Measurements from ENCODE around the gene ITGAE. TPM values are rescaled to one million over a fixed set of nuclear protein-coding genes. Genes with fewer than 3 reads are reported as not detected.

The ITGAE gene
- total and polyA plus RNA-seq, 10 of the 15 experiments (the other 5 are each of a cell fraction or from before 2014, with no cell fraction given) = 13.1 to 161 (median 34.8) TPM

DNA sequence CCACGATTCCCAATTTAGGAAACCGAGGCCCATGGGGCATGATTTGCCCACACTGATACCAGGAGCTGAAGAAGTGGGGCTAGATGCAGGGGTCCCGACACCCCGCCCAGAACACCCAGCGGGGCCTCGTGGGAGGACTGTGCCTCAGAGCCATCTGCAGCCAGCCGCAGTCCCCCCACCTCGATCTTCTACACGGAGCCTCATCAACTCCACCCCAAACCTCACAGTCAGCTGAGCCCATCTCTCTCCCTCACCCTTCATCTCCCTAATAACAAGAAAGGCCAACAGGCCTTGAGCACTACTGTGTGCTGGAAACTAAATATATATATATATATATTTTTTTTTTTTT, 4.2 kb downstream of the ITGAE start (continued):
- TF ChIP-seq, protein P1, sequence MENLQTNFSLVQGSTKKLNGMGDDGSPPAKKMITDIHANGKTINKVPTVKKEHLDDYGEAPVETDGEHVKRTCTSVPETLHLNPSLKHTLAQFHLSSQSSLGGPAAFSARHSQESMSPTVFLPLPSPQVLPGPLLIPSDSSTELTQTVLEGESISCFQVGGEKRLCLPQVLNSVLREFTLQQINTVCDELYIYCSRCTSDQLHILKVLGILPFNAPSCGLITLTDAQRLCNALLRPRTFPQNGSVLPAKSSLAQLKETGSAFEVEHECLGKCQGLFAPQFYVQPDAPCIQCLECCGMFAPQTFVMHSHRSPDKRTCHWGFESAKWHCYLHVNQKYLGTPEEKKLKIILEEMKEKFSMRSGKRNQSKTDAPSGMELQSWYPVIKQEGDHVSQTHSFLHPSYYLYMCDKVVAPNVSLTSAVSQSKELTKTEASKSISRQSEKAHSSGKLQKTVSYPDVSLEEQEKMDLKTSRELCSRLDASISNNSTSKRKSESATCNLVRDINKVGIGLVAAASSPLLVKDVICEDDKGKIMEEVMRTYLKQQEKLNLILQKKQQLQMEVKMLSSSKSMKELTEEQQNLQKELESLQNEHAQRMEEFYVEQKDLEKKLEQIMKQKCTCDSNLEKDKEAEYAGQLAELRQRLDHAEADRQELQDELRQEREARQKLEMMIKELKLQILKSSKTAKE (IDR thresholded peaks at IDR 0.05; ENCODE audit: low read depth, poor library complexity, severe bottlenecking) = peak; percentile 17
- TF ChIP-seq EED (IDR thresholded peaks at IDR 0.05; ENCODE audit: low read depth) (0 out of 2 replicates have a peak, but pooled peaks have one; percentile 4), ZNF384 (IDR thresholded peaks at IDR 0.05; ENCODE audit: borderline replicate concordance, low read depth, low read length) (no peak), CBFB (IDR thresholded peaks at IDR 0.05; ENCODE audit: low read depth) (no peak), BRCA1 (IDR thresholded peaks at IDR 0.05; ENCODE audit: low read depth, low read length) (no peak), JUNB (IDR thresholded peaks at IDR 0.05) (peak; percentile 17; the same call in 1 of the 2 replicates), FOS (IDR thresholded peaks at IDR 0.05; ENCODE audit: borderline replicate concordance, extremely low read depth, insufficient read length) (no peak), RUNX3 (IDR thresholded peaks at IDR 0.05; ENCODE audit: low read length) (no peak), NBN (IDR thresholded peaks at IDR 0.05) (no peak; the same call in 1 of the 2 replicates), IKZF1 (conservative IDR thresholded peaks at IDR 0.05) (peak; percentile 5; the same call in 1 of the 2 replicates), POLR2AphosphoS2 (IDR thresholded peaks at IDR 0.05; ENCODE audit: low read depth, low read length) (no peak), MTA3 (IDR thresholded peaks at IDR 0.05; ENCODE audit: borderline replicate concordance, low read length) (no peak), POLR2A (IDR thresholded peaks at IDR 0.05; ENCODE audit: low read depth, low read length) (no peak), CEBPB (IDR thresholded peaks at IDR 0.05; ENCODE audit: borderline replicate concordance in 1 of 2, low read depth in 2 of 2, low read length in 2 of 2) (no peak), SUZ12 (IDR thresholded peaks at IDR 0.05; ENCODE audit: unreplicated experiment) (no peak), GATAD2B (conservative IDR thresholded peaks at IDR 0.05; ENCODE audit: low read depth) (no peak; the same call in 1 of the 2 replicates), STAT3 (IDR thresholded peaks at IDR 0.05; ENCODE audit: low read depth, low read length) (no peak), TCF12 (IDR thresholded peaks at IDR 0.05; ENCODE audit: low read depth, low read length) (no peak), KAT2A (conservative IDR thresholded peaks at IDR 0.05; ENCODE audit: control insufficient read depth, low read depth, low read length) (no peak), SP1 (IDR thresholded peaks at IDR 0.05; ENCODE audit: low read depth, low read length) (no peak), MXI1 (IDR thresholded peaks at IDR 0.05; ENCODE audit: low read depth, low read length) (no peak), TAF1 (IDR thresholded peaks at IDR 0.05; ENCODE audit: borderline replicate concordance, low read depth, low read length) (no peak), RBBP5 (conservative IDR thresholded peaks at IDR 0.05) (no peak)
- TF ChIP-seq, protein P2, sequence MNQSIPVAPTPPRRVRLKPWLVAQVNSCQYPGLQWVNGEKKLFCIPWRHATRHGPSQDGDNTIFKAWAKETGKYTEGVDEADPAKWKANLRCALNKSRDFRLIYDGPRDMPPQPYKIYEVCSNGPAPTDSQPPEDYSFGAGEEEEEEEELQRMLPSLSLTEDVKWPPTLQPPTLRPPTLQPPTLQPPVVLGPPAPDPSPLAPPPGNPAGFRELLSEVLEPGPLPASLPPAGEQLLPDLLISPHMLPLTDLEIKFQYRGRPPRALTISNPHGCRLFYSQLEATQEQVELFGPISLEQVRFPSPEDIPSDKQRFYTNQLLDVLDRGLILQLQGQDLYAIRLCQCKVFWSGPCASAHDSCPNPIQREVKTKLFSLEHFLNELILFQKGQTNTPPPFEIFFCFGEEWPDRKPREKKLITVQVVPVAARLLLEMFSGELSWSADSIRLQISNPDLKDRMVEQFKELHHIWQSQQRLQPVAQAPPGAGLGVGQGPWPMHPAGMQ (IDR thresholded peaks at IDR 0.05; ENCODE audit: borderline replicate concordance) = no peak
- TF ChIP-seq, protein P3, sequence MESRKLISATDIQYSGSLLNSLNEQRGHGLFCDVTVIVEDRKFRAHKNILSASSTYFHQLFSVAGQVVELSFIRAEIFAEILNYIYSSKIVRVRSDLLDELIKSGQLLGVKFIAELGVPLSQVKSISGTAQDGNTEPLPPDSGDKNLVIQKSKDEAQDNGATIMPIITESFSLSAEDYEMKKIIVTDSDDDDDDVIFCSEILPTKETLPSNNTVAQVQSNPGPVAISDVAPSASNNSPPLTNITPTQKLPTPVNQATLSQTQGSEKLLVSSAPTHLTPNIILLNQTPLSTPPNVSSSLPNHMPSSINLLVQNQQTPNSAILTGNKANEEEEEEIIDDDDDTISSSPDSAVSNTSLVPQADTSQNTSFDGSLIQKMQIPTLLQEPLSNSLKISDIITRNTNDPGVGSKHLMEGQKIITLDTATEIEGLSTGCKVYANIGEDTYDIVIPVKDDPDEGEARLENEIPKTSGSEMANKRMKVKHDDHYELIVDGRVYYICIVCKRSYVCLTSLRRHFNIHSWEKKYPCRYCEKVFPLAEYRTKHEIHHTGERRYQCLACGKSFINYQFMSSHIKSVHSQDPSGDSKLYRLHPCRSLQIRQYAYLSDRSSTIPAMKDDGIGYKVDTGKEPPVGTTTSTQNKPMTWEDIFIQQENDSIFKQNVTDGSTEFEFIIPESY (IDR thresholded peaks at IDR 0.05) = no peak
- TF ChIP-seq, protein P4, sequence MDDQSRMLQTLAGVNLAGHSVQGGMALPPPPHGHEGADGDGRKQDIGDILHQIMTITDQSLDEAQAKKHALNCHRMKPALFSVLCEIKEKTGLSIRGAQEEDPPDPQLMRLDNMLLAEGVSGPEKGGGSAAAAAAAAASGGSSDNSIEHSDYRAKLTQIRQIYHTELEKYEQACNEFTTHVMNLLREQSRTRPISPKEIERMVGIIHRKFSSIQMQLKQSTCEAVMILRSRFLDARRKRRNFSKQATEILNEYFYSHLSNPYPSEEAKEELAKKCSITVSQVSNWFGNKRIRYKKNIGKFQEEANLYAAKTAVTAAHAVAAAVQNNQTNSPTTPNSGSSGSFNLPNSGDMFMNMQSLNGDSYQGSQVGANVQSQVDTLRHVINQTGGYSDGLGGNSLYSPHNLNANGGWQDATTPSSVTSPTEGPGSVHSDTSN (IDR thresholded peaks at IDR 0.05; ENCODE audit: insufficient replicate concordance, low read depth, low read length) = no peak
- TF ChIP-seq, protein P5, sequence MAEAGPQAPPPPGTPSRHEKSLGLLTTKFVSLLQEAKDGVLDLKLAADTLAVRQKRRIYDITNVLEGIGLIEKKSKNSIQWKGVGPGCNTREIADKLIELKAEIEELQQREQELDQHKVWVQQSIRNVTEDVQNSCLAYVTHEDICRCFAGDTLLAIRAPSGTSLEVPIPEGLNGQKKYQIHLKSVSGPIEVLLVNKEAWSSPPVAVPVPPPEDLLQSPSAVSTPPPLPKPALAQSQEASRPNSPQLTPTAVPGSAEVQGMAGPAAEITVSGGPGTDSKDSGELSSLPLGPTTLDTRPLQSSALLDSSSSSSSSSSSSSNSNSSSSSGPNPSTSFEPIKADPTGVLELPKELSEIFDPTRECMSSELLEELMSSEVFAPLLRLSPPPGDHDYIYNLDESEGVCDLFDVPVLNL (IDR thresholded peaks at IDR 0.05; ENCODE audit: low read depth, low read length) = no peak

Data from GM12878 (cell line).